Stimulated activated naive B cell treated with anti-CD40 and anti-IgM and Interleukin-4, amounts not matched to agents 10 μg/mL and 1 μg/mL and 100 μg/mL, for 72 hours (primary cell): ENCODE results near the gene TICAM2.

Experiments used
- ATAC-seq, 2 donors: fragments of 150-1000 bp; cut with Tn5 transposase; replicated peaks; 2 replicates each; pipeline ENCODE4 v1.10.0; 2021; ENCODE audit warnings: moderate library complexity in 1 of 2
- DNase-seq: peaks from one replicate; pipeline ENCODE4 v3.0.0; 2021
- H3K27ac Mint-ChIP-seq: one replicate; pipeline ENCODE4 v1.8.0; 2022; ENCODE audit warnings: mild to moderate bottlenecking, mixed read lengths
- H3K27me3 Mint-ChIP-seq, 2 donors: one replicate each; pipeline ENCODE4 v1.8.0; 2022; ENCODE audit warnings: mixed read lengths in 2 of 2
- H3K36me3 Mint-ChIP-seq, 2 donors: one replicate each; pipeline ENCODE4 v1.8.0; 2022; ENCODE audit warnings: mixed read lengths in 2 of 2, mild to moderate bottlenecking in 1 of 2
- H3K4me1 Mint-ChIP-seq, 2 donors: one replicate each; pipeline ENCODE4 v1.8.0; 2022; ENCODE audit warnings: mixed read lengths in 2 of 2, mild to moderate bottlenecking in 1 of 2
- H3K4me3 Mint-ChIP-seq, 2 donors: one replicate each; pipeline ENCODE4 v1.8.0; 2022; ENCODE audit warnings: mild to moderate bottlenecking in 2 of 2, mixed read lengths in 2 of 2, moderate library complexity in 1 of 2
- H3K9me3 Mint-ChIP-seq, 2 donors: one replicate each; pipeline ENCODE4 v1.8.0; 2022; ENCODE audit warnings: mixed read lengths in 2 of 2, mild to moderate bottlenecking in 1 of 2

TICAM2 gene

GRCh38 chr5:115625579-115626444 lies 23.5 kb upstream of the TICAM2 start, which contains the start of gene TMED7:
TSS of gene TMED7 (minus strand) at chr5:115626036. CDS start at chr5:115625792, 244 bp downstream.
- Mint-ChIP-seq H3K4me3 (no peak within 1 kb of the TSS), H3K27me3 (peaks cover 0 to 5% of the 10 kb centered on the region in 2 donors), H3K4me1 (peaks cover 8 to 17% of the 10 kb centered on the region in 2 donors), H3K36me3 (peaks cover 9 to 12% of the 10 kb centered on the region in 2 donors), H3K27ac (peak within 1 kb of the TSS; percentile 89), H3K9me3 (no peaks in the 10 kb centered on the region)
- peak; percentile 92 to 95 for ATAC-seq
- peak; percentile 99 for DNase-seq

- peaks cover 0 to 5% of the 10 kb centered on the region in 2 donors for H3K27me3 Mint-ChIP-seq
- H3K9me3 Mint-ChIP-seq = no peaks in the 10 kb centered on the region
- no peak for DNase-seq
- no peak overlapping the region for H3K4me3 Mint-ChIP-seq
- H3K4me1 Mint-ChIP-seq = peaks cover 8 to 17% of the 10 kb centered on the region in 2 donors
- no peak for ATAC-seq
- peaks cover 9 to 14% of the 10 kb centered on the region in 2 donors for H3K36me3 Mint-ChIP-seq
- peak overlapping the region; percentile 57 for H3K27ac Mint-ChIP-seq
Measured at GRCh38 chr5:115624994-115625393, 22.7 kb upstream of the TICAM2 start.

- no peak for ATAC-seq
- H3K4me1 Mint-ChIP-seq = peaks cover 8 to 17% of the 10 kb centered on the region in 2 donors
- no peak for DNase-seq
- H3K27me3 Mint-ChIP-seq = no peaks in the 10 kb centered on the region
- no peak overlapping the region for H3K27ac Mint-ChIP-seq
- H3K4me3 Mint-ChIP-seq = no peak overlapping the region
- no peaks in the 10 kb centered on the region for H3K9me3 Mint-ChIP-seq
- H3K36me3 Mint-ChIP-seq = peaks cover 10 to 18% of the 10 kb centered on the region in 2 donors
Measured at GRCh38 chr5:115623658-115624057, 21.4 kb upstream of the TICAM2 start.

- DNase-seq = no peak
- no peaks in the 10 kb centered on the region for H3K27me3 Mint-ChIP-seq
- peaks cover 11 to 20% of the 10 kb centered on the region in 2 donors for H3K4me1 Mint-ChIP-seq
- ATAC-seq = no peak
- H3K36me3 Mint-ChIP-seq = peaks cover 16 to 29% of the 10 kb centered on the region in 2 donors
- H3K27ac Mint-ChIP-seq = no peak overlapping the region
- H3K4me3 Mint-ChIP-seq = no peak overlapping the region
- H3K9me3 Mint-ChIP-seq = no peaks in the 10 kb centered on the region
Measured at GRCh38 chr5:115621365-115621900, 19.2 kb upstream of the TICAM2 start.

GRCh38 chr5:115616892-115617291 lies 14.6 kb upstream of the TICAM2 start:
- DNase-seq = no peak
- ATAC-seq = no peak
- no peaks in the 10 kb centered on the region for H3K9me3 Mint-ChIP-seq
- H3K4me1 Mint-ChIP-seq = peaks cover 10 to 11% of the 10 kb centered on the region in 2 donors
- H3K27me3 Mint-ChIP-seq = no peaks in the 10 kb centered on the region
- H3K27ac Mint-ChIP-seq = no peak overlapping the region
- no peak overlapping the region for H3K4me3 Mint-ChIP-seq
- H3K36me3 Mint-ChIP-seq = peaks cover 13 to 36% of the 10 kb centered on the region in 2 donors

GRCh38 chr5:115616472-115616871 lies 14.2 kb upstream of the TICAM2 start:
- no peak overlapping the region for H3K4me3 Mint-ChIP-seq
- DNase-seq (no peak), ATAC-seq (no peak)
- H3K9me3 Mint-ChIP-seq = no peaks in the 10 kb centered on the region
- peak overlapping the region; percentile 62 for H3K27ac Mint-ChIP-seq
- H3K36me3 Mint-ChIP-seq = peaks cover 13 to 37% of the 10 kb centered on the region in 2 donors
- H3K27me3 Mint-ChIP-seq = no peaks in the 10 kb centered on the region
- H3K4me1 Mint-ChIP-seq = peaks cover 8 to 10% of the 10 kb centered on the region in 2 donors

- H3K27ac Mint-ChIP-seq = no peak overlapping the region
- peaks cover 6 to 25% of the 10 kb centered on the region in 2 donors for H3K36me3 Mint-ChIP-seq
- H3K27me3 Mint-ChIP-seq = no peaks in the 10 kb centered on the region
- no peak for ATAC-seq
- H3K4me1 Mint-ChIP-seq = peaks cover 9 to 20% of the 10 kb centered on the region in 2 donors
- DNase-seq = no peak
- H3K4me3 Mint-ChIP-seq = no peak overlapping the region
- no peaks in the 10 kb centered on the region for H3K9me3 Mint-ChIP-seq
Measured at GRCh38 chr5:115611873-115612272, 9.6 kb upstream of the TICAM2 start.

GRCh38 chr5:115607935-115608334 lies 5.7 kb upstream of the TICAM2 start:
- Mint-ChIP-seq H3K9me3 (no peaks in the 10 kb centered on the region), H3K36me3 (peaks cover 6 to 30% of the 10 kb centered on the region in 2 donors), H3K4me1 (peaks cover 21 to 45% of the 10 kb centered on the region in 2 donors), H3K4me3 (no peak overlapping the region), H3K27ac (peak overlapping the region; percentile 9), H3K27me3 (no peaks in the 10 kb centered on the region)
- ATAC-seq = no peak
- DNase-seq = no peak

GRCh38 chr5:115605436-115605835 lies 3.2 kb upstream of the TICAM2 start:
- no peak overlapping the region for H3K4me3 Mint-ChIP-seq
- H3K9me3 Mint-ChIP-seq = no peaks in the 10 kb centered on the region
- ATAC-seq = no peak
- H3K4me1 Mint-ChIP-seq = peaks cover 27 to 56% of the 10 kb centered on the region in 2 donors
- H3K27me3 Mint-ChIP-seq = no peaks in the 10 kb centered on the region
- peaks cover 6 to 26% of the 10 kb centered on the region in 2 donors for H3K36me3 Mint-ChIP-seq
- no peak overlapping the region for H3K27ac Mint-ChIP-seq
- DNase-seq = no peak

GRCh38 chr5:115602591-115603125 lies 379 bp upstream of the TICAM2 start:
- peak overlapping the region; percentile 88 for H3K4me3 Mint-ChIP-seq
- peak overlapping the region; percentile 94 for H3K27ac Mint-ChIP-seq
- ATAC-seq = peak; percentile 5 to 6
- no peaks in the 10 kb centered on the region for H3K9me3 Mint-ChIP-seq
- peaks cover 32 to 58% of the 10 kb centered on the region in 2 donors for H3K4me1 Mint-ChIP-seq
- no peaks in the 10 kb centered on the region for H3K27me3 Mint-ChIP-seq
- DNase-seq = no peak
- peaks cover 4 to 26% of the 10 kb centered on the region in 2 donors for H3K36me3 Mint-ChIP-seq

- no peaks in the 10 kb centered on the region for H3K27me3 Mint-ChIP-seq
- peaks cover 9 to 32% of the 10 kb centered on the region in 2 donors for H3K36me3 Mint-ChIP-seq
- peaks cover 29 to 51% of the 10 kb centered on the region in 2 donors for H3K4me1 Mint-ChIP-seq
- H3K27ac Mint-ChIP-seq = peak overlapping the region; percentile 1
- no peak for DNase-seq
- H3K9me3 Mint-ChIP-seq = no peaks in the 10 kb centered on the region
- peak overlapping the region; percentile 26 to 44 for H3K4me3 Mint-ChIP-seq
- ATAC-seq = no peak
Measured at GRCh38 chr5:115600766-115601165, 1.5 kb downstream of the TICAM2 start.

GRCh38 chr5:115599924-115600323 lies 2.4 kb downstream of the TICAM2 start:
- no peak for DNase-seq
- H3K27ac Mint-ChIP-seq = peak overlapping the region; percentile 26

GRCh38 chr5:115599502-115599901 lies 2.8 kb downstream of the TICAM2 start:
- Mint-ChIP-seq H3K9me3 (no peaks in the 10 kb centered on the region), H3K4me1 (peaks cover 26 to 40% of the 10 kb centered on the region in 2 donors), H3K27me3 (no peaks in the 10 kb centered on the region), H3K36me3 (peaks cover 12 to 25% of the 10 kb centered on the region in 2 donors), H3K27ac (peak overlapping the region; percentile 2), H3K4me3 (peak overlapping the region; percentile 23 to 52)
- ATAC-seq = peak; percentile 33 to 45
- no peak for DNase-seq

More at GRCh38 chr5:115599924-115600323, 2.4 kb downstream of the TICAM2 start:
- no peak for ATAC-seq
- H3K4me3 Mint-ChIP-seq = peak overlapping the region; percentile 23 to 52
- H3K36me3 Mint-ChIP-seq = peaks cover 12 to 26% of the 10 kb centered on the region in 2 donors
- H3K9me3 Mint-ChIP-seq = no peaks in the 10 kb centered on the region
- H3K4me1 Mint-ChIP-seq = peaks cover 28 to 43% of the 10 kb centered on the region in 2 donors
- no peaks in the 10 kb centered on the region for H3K27me3 Mint-ChIP-seq
